ENCODE data around the gene TTLL13. TPM values are rescaled to one million over a fixed set of nuclear protein-coding genes. Genes with fewer than 3 reads are reported as not detected.
A peak's percentile ranks its signal among the peaks of the same experiment; 100 is the strongest.
"Not testable (repeated sequence)": the region's sequence is repeated elsewhere in the genome, so short reads cannot be mapped to it uniquely, and the experiment has no call there.

TTLL13 gene
- total and polyA plus RNA-seq, 8 donors = 0.13 to 0.81 (median 0.31) TPM; not detected in 2

DNA sequence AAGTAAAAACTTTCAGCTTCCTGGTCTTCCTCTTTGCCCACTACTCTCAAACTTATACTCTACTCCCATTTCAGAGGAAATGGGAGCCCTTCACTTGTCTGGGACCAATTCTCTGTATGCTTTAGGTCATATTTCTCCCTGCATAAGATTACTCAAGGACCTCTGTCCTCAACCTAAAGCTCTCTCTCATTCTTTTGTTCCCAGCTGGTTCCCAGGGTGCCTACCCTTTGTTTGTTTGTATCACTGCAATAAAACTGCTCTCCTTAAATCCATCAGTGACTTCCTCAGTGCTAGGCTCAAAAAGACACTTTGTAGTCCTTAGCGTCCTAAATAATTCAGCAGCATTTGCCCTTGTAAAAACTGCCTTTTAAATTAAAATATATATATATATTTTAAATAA lies 19.1 kb downstream of the TTLL13 start:
- H3K4me3 ChIP-seq = peak overlapping the region in 1 of 2 donors; percentile 91
- no peaks in the 10 kb centered on the region for H3K27me3 ChIP-seq
- no peak for ATAC-seq
- peaks cover 0 to 53% of the 10 kb centered on the region in 2 donors for H3K36me3 ChIP-seq
- no peak for DNase-seq
- H3K9me3 ChIP-seq = no peaks in the 10 kb centered on the region
- H3K4me1 ChIP-seq = peaks cover 29 to 67% of the 10 kb centered on the region in 2 donors
- H3K27ac ChIP-seq = no peak overlapping the region
- TF ChIP-seq, protein P1, sequence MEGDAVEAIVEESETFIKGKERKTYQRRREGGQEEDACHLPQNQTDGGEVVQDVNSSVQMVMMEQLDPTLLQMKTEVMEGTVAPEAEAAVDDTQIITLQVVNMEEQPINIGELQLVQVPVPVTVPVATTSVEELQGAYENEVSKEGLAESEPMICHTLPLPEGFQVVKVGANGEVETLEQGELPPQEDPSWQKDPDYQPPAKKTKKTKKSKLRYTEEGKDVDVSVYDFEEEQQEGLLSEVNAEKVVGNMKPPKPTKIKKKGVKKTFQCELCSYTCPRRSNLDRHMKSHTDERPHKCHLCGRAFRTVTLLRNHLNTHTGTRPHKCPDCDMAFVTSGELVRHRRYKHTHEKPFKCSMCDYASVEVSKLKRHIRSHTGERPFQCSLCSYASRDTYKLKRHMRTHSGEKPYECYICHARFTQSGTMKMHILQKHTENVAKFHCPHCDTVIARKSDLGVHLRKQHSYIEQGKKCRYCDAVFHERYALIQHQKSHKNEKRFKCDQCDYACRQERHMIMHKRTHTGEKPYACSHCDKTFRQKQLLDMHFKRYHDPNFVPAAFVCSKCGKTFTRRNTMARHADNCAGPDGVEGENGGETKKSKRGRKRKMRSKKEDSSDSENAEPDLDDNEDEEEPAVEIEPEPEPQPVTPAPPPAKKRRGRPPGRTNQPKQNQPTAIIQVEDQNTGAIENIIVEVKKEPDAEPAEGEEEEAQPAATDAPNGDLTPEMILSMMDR (IDR thresholded peaks at IDR 0.05) = no peak
- intact Hi-C loops (cut with DNase I) = no loop called here

DNA sequence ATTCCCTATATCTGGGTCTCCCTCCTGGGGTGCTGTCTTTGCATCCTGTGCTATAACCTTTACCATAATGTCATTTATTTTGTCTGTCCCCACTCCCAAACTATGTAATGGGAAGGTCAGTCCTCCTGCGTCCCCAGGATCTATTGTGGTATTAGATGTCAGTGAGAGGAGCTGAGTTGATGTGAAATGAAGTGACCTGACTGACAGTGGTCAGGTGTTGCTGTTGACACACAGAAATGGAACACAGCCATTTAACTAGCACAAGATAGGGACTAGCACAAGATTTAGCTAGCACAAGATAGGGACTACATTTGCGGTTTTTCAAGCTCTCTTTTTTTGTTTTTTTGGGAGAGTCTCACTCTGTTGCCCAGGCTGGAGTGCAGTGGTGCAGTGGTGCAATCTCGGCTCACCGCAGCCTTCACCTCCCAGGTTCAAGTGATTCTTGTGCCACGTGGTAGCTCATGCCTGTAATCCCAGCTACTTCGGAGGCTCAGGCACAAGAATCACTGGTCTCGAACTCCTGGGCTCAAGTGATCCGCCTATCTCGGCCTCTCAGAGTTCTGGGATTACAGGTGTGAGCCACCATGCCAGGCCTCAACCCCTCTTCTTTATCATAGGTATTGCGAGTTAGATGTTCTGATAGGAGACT lies 21.3 kb downstream of the TTLL13 start:
- DNase-seq (no peak), ATAC-seq (no peak)
- intact Hi-C loops (cut with DNase I) = no loop called here
- H3K4me1 ChIP-seq = peaks cover 26 to 56% of the 10 kb centered on the region in 2 donors
- no peaks in the 10 kb centered on the region for H3K9me3 ChIP-seq
- H3K27ac ChIP-seq = no peak overlapping the region
- peaks cover 0 to 75% of the 10 kb centered on the region in 2 donors for H3K36me3 ChIP-seq
- no peak overlapping the region for H3K4me3 ChIP-seq
- TF ChIP-seq, protein P1 (IDR thresholded peaks at IDR 0.05) = no peak
- H3K27me3 ChIP-seq = no peaks in the 10 kb centered on the region

DNA sequence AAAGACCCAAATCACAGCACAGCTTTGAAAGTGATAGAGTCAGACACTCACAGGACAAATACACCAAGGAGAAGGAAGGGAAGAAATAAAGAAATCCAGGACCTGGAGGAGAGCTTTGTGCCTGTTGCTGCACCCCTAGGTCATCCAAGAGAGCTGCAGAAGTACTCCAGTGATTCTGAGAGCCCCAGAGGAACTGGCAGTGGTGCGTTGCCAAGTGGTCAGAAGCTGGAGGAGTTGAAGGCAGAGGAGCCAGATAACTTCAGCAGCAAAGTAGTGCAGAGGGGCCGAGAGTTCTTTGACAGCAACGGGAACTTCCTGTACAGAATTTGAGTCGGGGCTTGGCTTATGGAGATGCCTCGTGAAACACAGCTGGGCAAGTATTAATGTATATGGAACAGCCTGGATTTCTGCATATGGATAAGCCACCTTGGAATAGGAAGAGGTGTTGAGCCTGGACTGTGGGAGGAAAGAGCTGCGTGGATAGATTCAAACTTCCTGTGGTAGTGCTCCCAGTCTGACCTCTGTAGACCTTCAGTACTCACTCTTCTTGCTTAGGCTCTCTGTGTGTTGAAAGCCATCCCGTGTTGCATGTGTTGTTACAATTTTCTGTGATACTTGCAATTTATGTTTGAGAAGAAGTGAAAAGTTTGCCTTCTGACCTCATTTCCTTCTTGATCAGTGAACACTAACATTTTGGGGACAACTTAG lies 22.3 kb downstream of the TTLL13 start:
- no peaks in the 10 kb centered on the region for H3K9me3 ChIP-seq
- H3K27me3 ChIP-seq = no peaks in the 10 kb centered on the region
- TF ChIP-seq, protein P1 (IDR thresholded peaks at IDR 0.05) = no peak
- intact Hi-C loops (cut with DNase I) = no loop called here
- peaks cover 0 to 75% of the 10 kb centered on the region in 2 donors for H3K36me3 ChIP-seq
- ATAC-seq (no peak), DNase-seq (no peak)
- H3K4me3 ChIP-seq = no peak overlapping the region
- H3K4me1 ChIP-seq = peaks cover 26 to 54% of the 10 kb centered on the region in 2 donors
- H3K27ac ChIP-seq = no peak overlapping the region

DNA sequence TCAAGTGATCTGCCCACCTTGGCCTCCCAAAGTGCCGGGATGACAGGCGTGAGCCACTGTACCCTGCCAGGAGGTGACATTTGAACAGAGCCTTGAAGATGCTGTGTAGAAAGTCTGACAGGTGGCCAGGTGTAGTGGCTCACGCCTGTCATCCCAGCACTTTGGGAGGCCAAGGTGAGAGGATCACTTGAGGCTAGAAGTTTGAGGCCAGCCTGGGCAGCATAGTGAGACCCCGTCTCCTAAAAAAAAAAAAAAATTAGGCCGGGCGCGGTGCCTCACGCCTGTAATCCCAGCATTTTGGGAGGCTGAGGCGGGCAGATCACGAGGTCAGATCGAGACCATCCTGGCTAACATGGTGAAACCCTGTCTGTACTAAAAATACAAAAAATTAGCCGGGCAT lies 29.1 kb downstream of the TTLL13 start:
- H3K27me3 ChIP-seq; H3K4me1 ChIP-seq; DNase-seq; H3K4me3 ChIP-seq; H3K27ac ChIP-seq; ATAC-seq; H3K9me3 ChIP-seq; intact Hi-C loops (cut with DNase I): not testable (repeated sequence)
- peaks cover 0 to 22% of the 10 kb centered on the region in 2 donors for H3K36me3 ChIP-seq

DNA sequence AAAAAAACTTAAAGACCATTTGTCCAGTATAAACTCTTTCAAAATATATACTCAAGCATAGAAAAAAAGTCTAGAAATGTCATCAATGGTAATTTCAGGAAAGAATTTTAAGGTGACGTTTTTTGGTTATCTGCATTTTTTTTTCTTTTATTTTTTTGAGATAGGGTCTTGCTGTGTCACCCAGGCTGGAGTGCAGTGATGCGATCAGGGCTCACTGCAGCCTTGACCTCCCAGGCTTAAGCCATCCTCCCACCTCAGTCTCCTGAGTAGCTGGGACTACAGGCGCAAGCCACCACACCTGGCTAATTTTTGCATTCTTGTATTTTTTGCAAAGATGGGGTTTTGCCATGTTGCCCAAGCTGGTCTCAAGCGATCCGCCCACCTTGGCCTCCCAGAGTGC lies 31.4 kb downstream of the TTLL13 start:
- H3K36me3 ChIP-seq; ATAC-seq; H3K4me1 ChIP-seq; DNase-seq; H3K27me3 ChIP-seq; H3K9me3 ChIP-seq; H3K27ac ChIP-seq; H3K4me3 ChIP-seq; intact Hi-C loops (cut with DNase I): not testable (repeated sequence)

DNA sequence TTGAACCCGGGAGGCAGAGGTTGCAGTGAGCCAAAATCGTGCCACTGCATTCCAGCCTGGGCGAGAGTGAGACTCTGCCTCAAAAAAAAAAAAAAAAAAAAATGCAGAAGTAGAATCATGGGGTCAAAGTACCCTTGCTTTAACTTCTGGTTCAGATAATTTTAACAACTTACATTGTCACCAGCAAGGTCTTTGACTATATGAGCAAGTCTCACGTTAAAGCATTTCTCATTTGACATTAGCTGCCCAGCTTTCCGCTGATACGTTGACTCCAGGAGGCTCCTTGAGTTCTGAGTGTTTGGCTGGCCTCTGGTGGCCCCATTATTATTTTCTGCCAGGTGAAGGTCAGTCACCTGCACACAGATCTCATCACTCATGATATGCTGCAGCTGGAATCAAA lies 32.3 kb downstream of the TTLL13 start:
- H3K4me1 ChIP-seq; ATAC-seq; H3K27ac ChIP-seq; DNase-seq; intact Hi-C loops (cut with DNase I); H3K27me3 ChIP-seq; H3K36me3 ChIP-seq; H3K4me3 ChIP-seq; H3K9me3 ChIP-seq: not testable (repeated sequence)
